Endothelial cell (in vitro differentiated cells): ENCODE data around the gene SLMAP. TPM values are rescaled to one million over a fixed set of nuclear protein-coding genes. Genes with fewer than 3 reads are reported as not detected.
A peak's percentile ranks its signal among the peaks of the same experiment; 100 is the strongest.

Source experiments
- DNase-seq: peaks from one replicate; pipeline ENCODE4 v3.0.0; 2021; ENCODE audit warnings: low spot score
- H3K27ac Mint-ChIP-seq: one replicate; pipeline ENCODE4 v1.8.0; 2021; ENCODE audit warnings: mixed read lengths, inconsistent platforms; ENCODE audit not compliant: unreplicated experiment
- H3K27me3 Mint-ChIP-seq: one replicate; pipeline ENCODE4 v1.8.0; 2021; ENCODE audit warnings: mild to moderate bottlenecking, moderate library complexity, mixed read lengths, inconsistent platforms; ENCODE audit not compliant: unreplicated experiment
- H3K36me3 Mint-ChIP-seq: one replicate; pipeline ENCODE4 v1.8.0; 2021; ENCODE audit warnings: mild to moderate bottlenecking, low read depth, mixed read lengths, inconsistent platforms; ENCODE audit not compliant: unreplicated experiment
- H3K4me1 Mint-ChIP-seq: one replicate; pipeline ENCODE4 v1.8.0; 2021; ENCODE audit warnings: mild to moderate bottlenecking, mixed read lengths, inconsistent platforms; ENCODE audit not compliant: unreplicated experiment
- H3K4me3 Mint-ChIP-seq: one replicate; pipeline ENCODE4 v1.8.0; 2021; ENCODE audit warnings: mild to moderate bottlenecking, mixed read lengths, inconsistent platforms; ENCODE audit not compliant: unreplicated experiment
- H3K9me3 Mint-ChIP-seq: one replicate; pipeline ENCODE4 v1.8.0; 2021; ENCODE audit warnings: mixed read lengths, inconsistent platforms; ENCODE audit not compliant: unreplicated experiment
- CTCF ChIP-seq: fragments of 200-600 bp; sonication (generic); IDR thresholded peaks from one replicate; pipeline ENCODE4 v1.5.0; 2021; ENCODE audit warnings: antibody characterized with exemption; ENCODE audit not compliant: unreplicated experiment
- total RNA-seq: library from RNA; stranded (reverse); fragmentation: NEBNext Ultra II Directional; extraction: Animal tissue kit (Norgen Biotek cat#: 25700); gene quantifications from one replicate; pipeline ENCODE4 v1.2.1, GENCODE V29; 2021; ENCODE audit not compliant: unreplicated experiment

The SLMAP gene
- total RNA-seq, 1 donor from 2014 or later: 45.7 TPM

DNA sequence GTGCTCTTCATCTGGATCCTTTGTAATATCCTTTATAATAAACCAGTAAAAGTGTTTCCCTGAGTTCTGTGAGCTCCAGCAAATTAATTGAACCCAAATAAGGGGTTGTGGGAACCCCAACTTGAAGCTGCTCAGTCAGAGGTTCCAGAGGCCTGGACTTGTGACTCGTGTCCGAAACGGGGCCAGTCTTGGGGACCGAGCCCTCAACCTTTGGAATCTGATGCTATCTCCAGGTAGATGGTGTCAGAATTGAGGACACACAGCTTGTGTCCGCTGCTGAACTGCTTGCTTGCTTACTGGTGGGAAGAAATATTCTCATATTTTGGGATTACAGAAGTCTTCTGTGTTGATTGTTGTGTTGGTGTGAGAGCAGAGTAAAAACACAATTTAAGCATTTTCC is 212.4 kb downstream of the SLMAP start:
- Mint-ChIP-seq H3K36me3 (no peaks in the 10 kb centered on the region), H3K4me1 (peaks cover 36% of the 10 kb centered on the region), H3K27me3 (peaks cover 5% of the 10 kb centered on the region), H3K27ac (peak overlapping the region; percentile 38), H3K9me3 (no peaks in the 10 kb centered on the region), H3K4me3 (no peak overlapping the region)
- DNase-seq: no peak
- TF ChIP-seq CTCF: no peak

GRCh38 chr3:57971975-57972374 is 215.9 kb downstream of the SLMAP start:
- H3K36me3 Mint-ChIP-seq: no peaks in the 10 kb centered on the region
- peak overlapping the region; percentile 84 for H3K4me3 Mint-ChIP-seq
- H3K4me1 Mint-ChIP-seq: peaks cover 43% of the 10 kb centered on the region
- no peak for DNase-seq
- peaks cover 8% of the 10 kb centered on the region for H3K27me3 Mint-ChIP-seq
- TF ChIP-seq CTCF: no peak
- peak overlapping the region; percentile 85 for H3K27ac Mint-ChIP-seq
- H3K9me3 Mint-ChIP-seq: no peaks in the 10 kb centered on the region

DNA sequence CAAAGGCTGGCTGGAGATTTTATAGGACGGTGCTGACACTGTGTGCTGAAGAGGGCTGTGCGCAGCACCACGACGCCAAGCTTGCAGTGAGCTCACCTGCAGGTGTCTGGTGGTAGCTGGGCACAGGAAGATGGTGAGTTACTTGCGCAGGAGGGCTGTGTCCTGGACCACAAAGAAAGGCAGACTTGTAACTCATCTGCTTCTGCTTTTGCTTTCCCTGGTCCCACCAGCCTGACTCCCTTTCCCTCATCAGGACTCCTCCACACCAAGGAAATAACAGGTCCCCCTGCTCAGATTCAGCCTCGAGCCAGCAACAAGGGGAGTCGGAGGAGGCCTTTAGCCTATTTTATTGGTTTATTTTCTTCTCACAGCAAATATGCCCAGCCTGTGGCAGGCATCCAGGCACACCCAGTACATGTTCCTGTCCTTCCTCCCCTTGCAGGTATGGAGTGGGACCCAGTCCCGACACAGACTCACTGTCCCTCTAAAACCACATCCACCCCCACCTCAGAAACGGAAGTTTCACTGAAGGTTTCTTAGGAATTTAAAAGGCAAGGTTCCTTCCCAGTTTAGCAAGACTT is 216.5 kb downstream of the SLMAP start:
- H3K27ac Mint-ChIP-seq: no peak overlapping the region
- no peak for DNase-seq
- no peak for TF ChIP-seq CTCF
- peaks cover 43% of the 10 kb centered on the region for H3K4me1 Mint-ChIP-seq
- H3K4me3 Mint-ChIP-seq: no peak overlapping the region
- peaks cover 7% of the 10 kb centered on the region for H3K27me3 Mint-ChIP-seq
- H3K9me3 Mint-ChIP-seq: no peaks in the 10 kb centered on the region
- H3K36me3 Mint-ChIP-seq: no peaks in the 10 kb centered on the region

DNA sequence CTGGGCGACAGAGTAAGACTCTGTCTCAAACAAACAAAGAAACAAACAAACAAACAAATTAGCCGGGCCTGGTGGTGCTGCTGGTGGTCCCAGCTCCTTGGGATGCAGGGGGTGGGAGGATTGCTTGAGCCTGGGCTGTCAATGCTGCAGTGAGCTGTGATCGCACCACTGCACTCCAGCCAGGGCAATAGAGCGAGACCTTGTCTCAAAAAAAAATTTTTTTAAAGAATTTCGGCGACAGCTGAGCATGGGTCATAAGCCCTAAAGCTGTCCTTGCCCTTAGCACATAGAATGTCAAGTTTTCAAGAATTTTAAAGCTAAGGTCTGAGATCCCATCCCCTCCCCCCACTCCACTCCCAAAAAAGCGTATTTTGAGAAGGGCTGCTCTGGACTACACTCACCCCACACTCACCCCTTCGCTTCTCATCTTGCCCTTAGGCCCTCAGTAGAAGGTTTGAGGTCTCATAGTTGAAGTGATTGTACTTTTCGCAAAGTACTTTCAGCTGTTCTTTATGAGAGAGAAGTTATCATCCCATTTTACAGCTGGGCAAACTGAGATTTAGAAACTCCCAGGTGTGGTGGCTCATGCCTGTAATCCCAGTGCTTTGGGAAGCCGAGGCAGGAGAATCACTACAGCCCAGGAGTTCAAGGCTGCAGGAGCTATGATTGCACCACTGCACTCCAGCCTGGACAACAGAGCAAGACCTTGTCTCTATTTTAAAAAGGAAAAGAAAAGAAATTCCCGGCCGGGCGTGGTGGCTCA is 217.8 kb downstream of the SLMAP start:
- Mint-ChIP-seq H3K36me3 (no peaks in the 10 kb centered on the region), H3K9me3 (no peaks in the 10 kb centered on the region), H3K4me1 (peaks cover 40% of the 10 kb centered on the region), H3K4me3 (no peak overlapping the region), H3K27me3 (peaks cover 7% of the 10 kb centered on the region), H3K27ac (no peak overlapping the region)
- no peak for DNase-seq
- no peak for TF ChIP-seq CTCF

- no peak for DNase-seq
- Mint-ChIP-seq H3K36me3 (no peaks in the 10 kb centered on the region), H3K27me3 (peaks cover 7% of the 10 kb centered on the region), H3K4me3 (no peak overlapping the region), H3K27ac (peak overlapping the region; percentile 27), H3K4me1 (peaks cover 34% of the 10 kb centered on the region), H3K9me3 (no peaks in the 10 kb centered on the region)
- TF ChIP-seq CTCF: no peak
Observed at GRCh38 chr3:57974796-57975388, 218.8 kb downstream of the SLMAP start.
